Measurements from ENCODE around the gene TOR1A. TPM values are rescaled to one million over a fixed set of nuclear protein-coding genes. Genes with fewer than 3 reads are reported as not detected.

The TOR1A gene
- total RNA-seq, 1 donor from 2014 or later = 33.1 TPM

GRCh38 chr9:129815278-129815677 is 8.7 kb downstream of the TOR1A start:
- Mint-ChIP-seq H3K36me3 (ENCODE audit: insufficient read depth) (peaks cover 13% of the 10 kb centered on the region), H3K4me3 (ENCODE audit: low read depth) (no peak overlapping the region)
- DNase-seq (ENCODE audit: low spot score, unreplicated experiment) = no peak

GRCh38 chr9:129814432-129815223 is 9.3 kb downstream of the TOR1A start:
- peaks cover 5% of the 10 kb centered on the region for H3K4me1 Mint-ChIP-seq (ENCODE audit: low read depth)
- H3K27ac Mint-ChIP-seq = peak overlapping the region; percentile 72
- no peak for TF ChIP-seq CTCF (IDR thresholded peaks at IDR 0.05; ENCODE audit: unreplicated experiment)
- H3K9me3 Mint-ChIP-seq (ENCODE audit: low read depth) = no peaks in the 10 kb centered on the region
- peaks cover 13% of the 10 kb centered on the region for H3K36me3 Mint-ChIP-seq (ENCODE audit: insufficient read depth)
- DNase-seq (ENCODE audit: low spot score, unreplicated experiment) = no peak
- H3K4me3 Mint-ChIP-seq (ENCODE audit: low read depth) = no peak overlapping the region
- H3K27me3 Mint-ChIP-seq = no peaks in the 10 kb centered on the region

More at GRCh38 chr9:129815278-129815677, 8.7 kb downstream of the TOR1A start:
- Mint-ChIP-seq H3K27me3 (no peaks in the 10 kb centered on the region), H3K4me1 (ENCODE audit: low read depth) (peaks cover 5% of the 10 kb centered on the region), H3K9me3 (ENCODE audit: low read depth) (no peaks in the 10 kb centered on the region), H3K27ac (peak overlapping the region; percentile 72)
- TF ChIP-seq CTCF (IDR thresholded peaks at IDR 0.05; ENCODE audit: unreplicated experiment) = no peak

- peaks cover 12% of the 10 kb centered on the region for H3K36me3 Mint-ChIP-seq (ENCODE audit: insufficient read depth)
- H3K27me3 Mint-ChIP-seq = no peaks in the 10 kb centered on the region
- H3K9me3 Mint-ChIP-seq (ENCODE audit: low read depth) = no peaks in the 10 kb centered on the region
- peak overlapping the region; percentile 52 for H3K27ac Mint-ChIP-seq
- DNase-seq (ENCODE audit: low spot score, unreplicated experiment) = no peak
- H3K4me1 Mint-ChIP-seq (ENCODE audit: low read depth) = peaks cover 5% of the 10 kb centered on the region
- no peak overlapping the region for H3K4me3 Mint-ChIP-seq (ENCODE audit: low read depth)
- no peak for TF ChIP-seq CTCF (IDR thresholded peaks at IDR 0.05; ENCODE audit: unreplicated experiment)
Measured at GRCh38 chr9:129813661-129814060, 10.3 kb downstream of the TOR1A start.

GRCh38 chr9:129812385-129812784 is 11.6 kb downstream of the TOR1A start:
- Mint-ChIP-seq H3K36me3 (ENCODE audit: insufficient read depth) (peaks cover 10% of the 10 kb centered on the region), H3K4me1 (ENCODE audit: low read depth) (peaks cover 5% of the 10 kb centered on the region), H3K27me3 (no peaks in the 10 kb centered on the region), H3K27ac (peak overlapping the region; percentile 67), H3K9me3 (ENCODE audit: low read depth) (no peaks in the 10 kb centered on the region), H3K4me3 (ENCODE audit: low read depth) (no peak overlapping the region)
- no peak for DNase-seq (ENCODE audit: low spot score, unreplicated experiment)
- no peak for TF ChIP-seq CTCF (IDR thresholded peaks at IDR 0.05; ENCODE audit: unreplicated experiment)

GRCh38 chr9:129811967-129812363 is 12.0 kb downstream of the TOR1A start:
- Mint-ChIP-seq H3K4me3 (ENCODE audit: low read depth) (no peak overlapping the region), H3K27ac (peak overlapping the region; percentile 67), H3K27me3 (no peaks in the 10 kb centered on the region), H3K9me3 (ENCODE audit: low read depth) (no peaks in the 10 kb centered on the region), H3K4me1 (ENCODE audit: low read depth) (peaks cover 5% of the 10 kb centered on the region), H3K36me3 (ENCODE audit: insufficient read depth) (peaks cover 14% of the 10 kb centered on the region)
- TF ChIP-seq CTCF (IDR thresholded peaks at IDR 0.05; ENCODE audit: unreplicated experiment) = no peak
- no peak for DNase-seq (ENCODE audit: low spot score, unreplicated experiment)

All from progenitor cell of endocrine pancreas (in vitro differentiated cells).